SK-N-SH (cell line): Measurements from ENCODE around the gene OR1K1. TPM values are rescaled to one million over a fixed set of nuclear protein-coding genes. Genes with fewer than 3 reads are reported as not detected.

Experiments
- CTCF ChIA-PET: fragments of 300-600, 350-600 bp; formaldehyde crosslinking; extraction: SDS; loops from one replicate; lab custom pipeline; 2021; lab: Yijun Ruan, JAX
- POLR2A ChIA-PET: fragments of 350-600 bp; sonication (Branson Sonifier 250); formaldehyde crosslinking; extraction: SDS; loops from one replicate; lab custom pipeline; 2020; ENCODE audit warnings: antibody characterized with exemption, inconsistent platforms; lab: Yijun Ruan, JAX
- DNase-seq: peaks from one replicate; pipeline ENCODE4 v3.0.0; 2012
- H2AFZ ChIP-seq: fragments of 200-600 bp; sonication (generic); 2 replicates; pipeline ENCODE4 v1.8.1; 2016; ENCODE audit warnings: antibody characterized with exemption, mild to moderate bottlenecking, low read depth
- H3F3A ChIP-seq: fragments of 200-600 bp; sonication (generic); replicated peaks from 2 replicates; pipeline ENCODE3; 2016; ENCODE audit warnings: antibody characterized with exemption, mild to moderate bottlenecking; ENCODE audit not compliant: insufficient read depth
- H3K27ac ChIP-seq, 2 experiments: fragments of 200-500 bp in 1 of 2; fragments of 200-600 bp in 1 of 2; sonication (Bioruptor generic) in 1 of 2; sonication (generic), shearing (Covaris generic) in 1 of 2; 2 replicates each; pipeline versions ENCODE4 v1.5.1 to v1.6.1; 2014 to 2016; ENCODE audit warnings: low read depth in 2 of 2, inconsistent platforms in 1 of 2, low read length in 1 of 2, mild to moderate bottlenecking in 1 of 2, mixed read lengths in 1 of 2
- H3K27me3 ChIP-seq: fragments of 200-600 bp; sonication (generic), shearing (Covaris generic); 2 replicates; pipeline ENCODE4 v1.6.1; 2016; ENCODE audit warnings: mixed run types; ENCODE audit not compliant: insufficient read depth
- H3K36me3 ChIP-seq, 2 experiments: fragments of 200-500 bp in 1 of 2; fragments of 200-600 bp in 1 of 2; sonication (Bioruptor generic) in 1 of 2; sonication (generic) in 1 of 2; replicated peaks in 1 of 2; 2 replicates each; pipeline versions ENCODE3 to v1.5.1; 2014 to 2016; ENCODE audit warnings: low read length in 1 of 2, mild to moderate bottlenecking in 1 of 2; ENCODE audit not compliant: insufficient read depth in 2 of 2, control insufficient read depth in 1 of 2
- H3K4me1 ChIP-seq, 2 experiments: fragments of 200-500 bp in 1 of 2; fragments of 200-600 bp in 1 of 2; sonication (Bioruptor generic) in 1 of 2; sonication (generic), shearing (Covaris generic) in 1 of 2; 2 replicates each; pipeline versions ENCODE4 v1.5.1 to v1.6.1; 2014 to 2016; ENCODE audit warnings: low read depth in 1 of 2, low read length in 1 of 2, mixed run types in 1 of 2; ENCODE audit not compliant: insufficient read depth in 2 of 2, control insufficient read depth in 1 of 2
- H3K4me2 ChIP-seq: fragments of 200-600 bp; sonication (generic), shearing (Covaris generic); 2 replicates; pipeline ENCODE4 v1.6.1; 2017; ENCODE audit warnings: mixed run types
- H3K4me3 ChIP-seq, 2 experiments: fragments of 200-500 bp in 1 of 2; fragments of 200-600 bp in 1 of 2; sonication (Bioruptor generic) in 1 of 2; sonication (generic), shearing (Covaris generic) in 1 of 2; 2 replicates each; pipeline versions ENCODE4 v1.5.1 to v1.8.1; 2014 to 2016; ENCODE audit warnings: low read depth in 2 of 2, inconsistent platforms in 1 of 2, low read length in 1 of 2, mild to moderate bottlenecking in 1 of 2, mixed read lengths in 1 of 2, moderate library complexity in 1 of 2
- H3K79me2 ChIP-seq: fragments of 200-600 bp; sonication (generic); 2 replicates; pipeline ENCODE4 v1.8.1; 2017; ENCODE audit warnings: mild to moderate bottlenecking; ENCODE audit not compliant: insufficient read depth
- H3K9ac ChIP-seq: fragments of 200-600 bp; sonication (generic); 2 replicates; pipeline ENCODE4 v1.6.1; 2017; ENCODE audit warnings: mixed run types
- H3K9me2 ChIP-seq: fragments of 200-600 bp; sonication (generic); 2 replicates; pipeline ENCODE4 v1.6.1; 2017; ENCODE audit warnings: mixed run types
- H3K9me3 ChIP-seq: fragments of 200-600 bp; sonication (generic); 2 replicates; pipeline ENCODE4 v1.6.1; 2017; ENCODE audit warnings: mixed run types, mild to moderate bottlenecking, moderate library complexity
- H4K20me1 ChIP-seq: fragments of 200-600 bp; sonication (generic); 2 replicates; pipeline ENCODE4 v1.6.1; 2017; ENCODE audit warnings: mild to moderate bottlenecking, mixed run types; ENCODE audit not compliant: insufficient read depth
- CHD2 ChIP-seq: fragments of 150-350 bp; IDR thresholded peaks from 2 replicates; pipeline ENCODE4 v1.6.1; 2018; ENCODE audit warnings: low read length; ENCODE audit not compliant: partially characterized antibody
- ELF1 ChIP-seq: IDR thresholded peaks from 2 replicates; pipeline ENCODE4 v1.4.0; 2012
- EP300 ChIP-seq, 2 experiments: IDR thresholded peaks; 2 replicates each; pipeline versions ENCODE4 v1.4.0 to v1.6.1; 2012; ENCODE audit warnings: borderline replicate concordance in 1 of 2, low read depth in 1 of 2, low read length in 1 of 2
- EZH2phosphoT487 ChIP-seq: fragments of 200-600 bp; sonication (generic); IDR thresholded peaks from 2 replicates; pipeline ENCODE4 v1.6.1; 2017; ENCODE audit warnings: low read depth, mixed run types, mild to moderate bottlenecking, antibody characterized with exemption, moderate library complexity, borderline replicate concordance
- FOXM1 ChIP-seq: IDR thresholded peaks from 2 replicates; pipeline ENCODE4 v1.4.0; 2012; ENCODE audit warnings: low read depth, mild to moderate bottlenecking
- GATA2 ChIP-seq: sonication (generic); formaldehyde crosslinking; IDR thresholded peaks from 2 replicates; pipeline ENCODE4 v1.5.0; 2020; ENCODE audit warnings: mild to moderate bottlenecking, missing genetic modification reagents
- JUND ChIP-seq: IDR thresholded peaks from 2 replicates; pipeline ENCODE4 v1.4.0; 2012
- MEF2A ChIP-seq: IDR thresholded peaks from 2 replicates; pipeline ENCODE4 v1.4.0; 2012; ENCODE audit warnings: low read depth, borderline replicate concordance
- MXI1 ChIP-seq: IDR thresholded peaks from 2 replicates; pipeline ENCODE4 v1.6.1; 2012; ENCODE audit warnings: mild to moderate bottlenecking, low read depth, low read length, improper control_type of control experiment
- NFIC ChIP-seq: IDR thresholded peaks from 2 replicates; pipeline ENCODE4 v1.4.0; 2012; ENCODE audit warnings: borderline replicate concordance
- NRF1 ChIP-seq: IDR thresholded peaks from 2 replicates; pipeline ENCODE4 v1.6.1; 2012; ENCODE audit warnings: low read depth, mild to moderate bottlenecking, low read length
- POLR2AphosphoS5 ChIP-seq: IDR thresholded peaks from 2 replicates; pipeline ENCODE4 v1.6.1; 2012; ENCODE audit warnings: low read depth, low read length
- RFX5 ChIP-seq: IDR thresholded peaks from 2 replicates; pipeline ENCODE4 v1.6.1; 2012; ENCODE audit warnings: mild to moderate bottlenecking, improper control_type of control experiment, low read length
- SIN3A ChIP-seq: IDR thresholded peaks from 2 replicates; pipeline ENCODE4 v1.6.1; 2012; ENCODE audit warnings: low read depth, mild to moderate bottlenecking, low read length, moderate library complexity, borderline replicate concordance
- SMC3 ChIP-seq: IDR thresholded peaks from 2 replicates; pipeline ENCODE4 v1.6.1; 2012; ENCODE audit warnings: low read depth, low read length, improper control_type of control experiment
- TAF1 ChIP-seq: IDR thresholded peaks from 2 replicates; pipeline ENCODE4 v1.6.1; 2012; ENCODE audit warnings: low read depth, mild to moderate bottlenecking, low read length, moderate library complexity, borderline replicate concordance
- TCF12 ChIP-seq: IDR thresholded peaks from 2 replicates; pipeline ENCODE4 v1.4.0; 2012
- YY1 ChIP-seq: IDR thresholded peaks from 2 replicates; pipeline ENCODE4 v1.4.0; 2012; ENCODE audit warnings: low read depth, mild to moderate bottlenecking
- WGBS: methylation state at CpG from one replicate; pipeline ENCODE4 v1.1.6; 2017; ENCODE audit warnings: low lambda C conversion rate; 5-methylcytosine and 5-hydroxymethylcytosine counted together
- polyA plus RNA-seq, 3 experiments: library from polyadenylated mRNA; depleted of rRNA; stranded (reverse); fragments of >200 nt; gene quantifications; 2 replicates each; pipeline ENCODE4 v1.2.3, GENCODE V29; 2012
- TF ChIP-seq, protein P1 (sequence below): IDR thresholded peaks from 2 replicates; pipeline ENCODE4; 2012
- TF ChIP-seq, protein P2 (sequence below): IDR thresholded peaks from 2 replicates; pipeline ENCODE4 v1.6.1; 2012; ENCODE audit warnings: mild to moderate bottlenecking, low read depth, low read length, moderate library complexity
- TF ChIP-seq, protein P3 (sequence below): fragments of 150-350 bp; IDR thresholded peaks from 2 replicates; pipeline ENCODE4 v1.6.1; 2016; ENCODE audit warnings: mild to moderate bottlenecking, low read depth, low read length
- TF ChIP-seq, protein P4 (sequence below): IDR thresholded peaks from 2 replicates; pipeline ENCODE4 v1.4.0; 2012; ENCODE audit warnings: low read depth, borderline replicate concordance

The OR1K1 gene
- polyA plus RNA-seq, 1 of the 3 experiments (the other 2 are of a cell fraction) = not detected

DNA sequence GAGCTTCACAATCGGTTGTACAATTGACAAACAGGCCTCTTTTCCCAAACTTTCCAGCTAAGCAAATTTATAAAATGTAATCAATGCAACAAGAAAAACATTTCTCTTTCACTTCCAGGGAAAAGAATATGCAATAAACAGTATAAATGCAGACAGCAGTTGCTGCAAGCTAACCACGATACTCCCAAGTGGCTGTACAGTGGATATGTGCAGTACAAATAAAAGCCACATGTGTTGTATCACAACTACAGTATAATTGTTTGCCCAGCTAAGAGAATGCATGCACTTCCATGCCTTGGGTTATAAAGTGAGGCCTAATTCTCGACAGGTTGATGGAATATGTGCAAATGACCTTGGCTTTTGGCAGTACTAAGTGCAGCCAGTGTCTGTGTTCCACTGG, 45.2 kb downstream of the OR1K1 start:
- Histone ChIP-seq H2AFZ (no peak overlapping the region), H3K27ac (no peak overlapping the region), H4K20me1 (no peaks in the 10 kb centered on the region), H3K36me3 (peaks cover 48 to 49% of the 10 kb centered on the region in 2 experiments), H3K27me3 (no peaks in the 10 kb centered on the region), H3K79me2 (no peaks in the 10 kb centered on the region), H3K9me3 (no peaks in the 10 kb centered on the region), H3F3A (peaks cover 22% of the 10 kb centered on the region), H3K4me3 (no peak overlapping the region), H3K4me1 (no peaks in the 10 kb centered on the region), H3K4me2 (no peak overlapping the region), H3K9me2 (no peaks in the 10 kb centered on the region), H3K9ac (no peak overlapping the region)
- ChIA-PET CTCF (interaction anchor here (1.5 kb wide), 1 partner anchor 10 kb away, joined by 4 read pairs; no protein-coding TSS in a partner anchor), POLR2A (no interaction called here)
- 87% methylated on average over 3 of the region's 3 CpGs for WGBS
- TF ChIP-seq MXI1 (no peak), FOXM1 (no peak), EP300 (IDR thresholded peaks at IDR 0.05; ENCODE audit: borderline replicate concordance in 1 of 2, low read depth in 1 of 2, low read length in 1 of 2) (no peak), GATA2 (CRISPR knock-in tag) (no peak), NRF1 (no peak), NFIC (no peak), JUND (no peak)
- DNase-seq = no peak

- no peak overlapping the region for H3K27ac ChIP-seq
- H3K4me3 ChIP-seq = no peak overlapping the region
- 92% methylated on average over 5 of the region's 5 CpGs for WGBS
- no peaks in the 10 kb centered on the region for H3K4me1 ChIP-seq
- H3K9ac ChIP-seq = no peak overlapping the region
- peaks cover 58 to 59% of the 10 kb centered on the region in 2 experiments for H3K36me3 ChIP-seq
- ChIA-PET CTCF (interaction anchor here (0.7 kb wide), 1 partner anchor 793 kb away, joined by 3 read pairs; no protein-coding TSS in a partner anchor), POLR2A (no interaction called here)
- peaks cover 23% of the 10 kb centered on the region for H3F3A ChIP-seq
- H3K9me3 ChIP-seq = no peaks in the 10 kb centered on the region
- TF ChIP-seq, protein P1, sequence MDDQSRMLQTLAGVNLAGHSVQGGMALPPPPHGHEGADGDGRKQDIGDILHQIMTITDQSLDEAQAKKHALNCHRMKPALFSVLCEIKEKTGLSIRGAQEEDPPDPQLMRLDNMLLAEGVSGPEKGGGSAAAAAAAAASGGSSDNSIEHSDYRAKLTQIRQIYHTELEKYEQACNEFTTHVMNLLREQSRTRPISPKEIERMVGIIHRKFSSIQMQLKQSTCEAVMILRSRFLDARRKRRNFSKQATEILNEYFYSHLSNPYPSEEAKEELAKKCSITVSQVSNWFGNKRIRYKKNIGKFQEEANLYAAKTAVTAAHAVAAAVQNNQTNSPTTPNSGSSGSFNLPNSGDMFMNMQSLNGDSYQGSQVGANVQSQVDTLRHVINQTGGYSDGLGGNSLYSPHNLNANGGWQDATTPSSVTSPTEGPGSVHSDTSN = no peak
- TF ChIP-seq TAF1 = no peak
- TF ChIP-seq, protein P2, sequence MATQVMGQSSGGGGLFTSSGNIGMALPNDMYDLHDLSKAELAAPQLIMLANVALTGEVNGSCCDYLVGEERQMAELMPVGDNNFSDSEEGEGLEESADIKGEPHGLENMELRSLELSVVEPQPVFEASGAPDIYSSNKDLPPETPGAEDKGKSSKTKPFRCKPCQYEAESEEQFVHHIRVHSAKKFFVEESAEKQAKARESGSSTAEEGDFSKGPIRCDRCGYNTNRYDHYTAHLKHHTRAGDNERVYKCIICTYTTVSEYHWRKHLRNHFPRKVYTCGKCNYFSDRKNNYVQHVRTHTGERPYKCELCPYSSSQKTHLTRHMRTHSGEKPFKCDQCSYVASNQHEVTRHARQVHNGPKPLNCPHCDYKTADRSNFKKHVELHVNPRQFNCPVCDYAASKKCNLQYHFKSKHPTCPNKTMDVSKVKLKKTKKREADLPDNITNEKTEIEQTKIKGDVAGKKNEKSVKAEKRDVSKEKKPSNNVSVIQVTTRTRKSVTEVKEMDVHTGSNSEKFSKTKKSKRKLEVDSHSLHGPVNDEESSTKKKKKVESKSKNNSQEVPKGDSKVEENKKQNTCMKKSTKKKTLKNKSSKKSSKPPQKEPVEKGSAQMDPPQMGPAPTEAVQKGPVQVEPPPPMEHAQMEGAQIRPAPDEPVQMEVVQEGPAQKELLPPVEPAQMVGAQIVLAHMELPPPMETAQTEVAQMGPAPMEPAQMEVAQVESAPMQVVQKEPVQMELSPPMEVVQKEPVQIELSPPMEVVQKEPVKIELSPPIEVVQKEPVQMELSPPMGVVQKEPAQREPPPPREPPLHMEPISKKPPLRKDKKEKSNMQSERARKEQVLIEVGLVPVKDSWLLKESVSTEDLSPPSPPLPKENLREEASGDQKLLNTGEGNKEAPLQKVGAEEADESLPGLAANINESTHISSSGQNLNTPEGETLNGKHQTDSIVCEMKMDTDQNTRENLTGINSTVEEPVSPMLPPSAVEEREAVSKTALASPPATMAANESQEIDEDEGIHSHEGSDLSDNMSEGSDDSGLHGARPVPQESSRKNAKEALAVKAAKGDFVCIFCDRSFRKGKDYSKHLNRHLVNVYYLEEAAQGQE = no peak
- TF ChIP-seq ELF1 = no peak
- no peak for TF ChIP-seq YY1
- TF ChIP-seq SMC3 = no peak
- TF ChIP-seq POLR2AphosphoS5 = no peak
- no peak for TF ChIP-seq RFX5
- TF ChIP-seq NRF1 = no peak
- TF ChIP-seq, protein P3, sequence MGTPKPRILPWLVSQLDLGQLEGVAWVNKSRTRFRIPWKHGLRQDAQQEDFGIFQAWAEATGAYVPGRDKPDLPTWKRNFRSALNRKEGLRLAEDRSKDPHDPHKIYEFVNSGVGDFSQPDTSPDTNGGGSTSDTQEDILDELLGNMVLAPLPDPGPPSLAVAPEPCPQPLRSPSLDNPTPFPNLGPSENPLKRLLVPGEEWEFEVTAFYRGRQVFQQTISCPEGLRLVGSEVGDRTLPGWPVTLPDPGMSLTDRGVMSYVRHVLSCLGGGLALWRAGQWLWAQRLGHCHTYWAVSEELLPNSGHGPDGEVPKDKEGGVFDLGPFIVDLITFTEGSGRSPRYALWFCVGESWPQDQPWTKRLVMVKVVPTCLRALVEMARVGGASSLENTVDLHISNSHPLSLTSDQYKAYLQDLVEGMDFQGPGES = no peak
- no peak for TF ChIP-seq EZH2phosphoT487
- TF ChIP-seq, protein P4, sequence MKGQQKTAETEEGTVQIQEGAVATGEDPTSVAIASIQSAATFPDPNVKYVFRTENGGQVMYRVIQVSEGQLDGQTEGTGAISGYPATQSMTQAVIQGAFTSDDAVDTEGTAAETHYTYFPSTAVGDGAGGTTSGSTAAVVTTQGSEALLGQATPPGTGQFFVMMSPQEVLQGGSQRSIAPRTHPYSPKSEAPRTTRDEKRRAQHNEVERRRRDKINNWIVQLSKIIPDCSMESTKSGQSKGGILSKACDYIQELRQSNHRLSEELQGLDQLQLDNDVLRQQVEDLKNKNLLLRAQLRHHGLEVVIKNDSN = no peak
- no peak for TF ChIP-seq TCF12
- TF ChIP-seq SIN3A = no peak
- no peak for TF ChIP-seq MEF2A
- no peak for TF ChIP-seq CHD2
- H3K4me2 ChIP-seq = no peak overlapping the region
- no peaks in the 10 kb centered on the region for H3K79me2 ChIP-seq
- H4K20me1 ChIP-seq = no peaks in the 10 kb centered on the region
- H3K9me2 ChIP-seq = no peaks in the 10 kb centered on the region
- no peak for DNase-seq
- no peak overlapping the region for H2AFZ ChIP-seq
- H3K27me3 ChIP-seq = no peaks in the 10 kb centered on the region
These were observed 46.5 kb downstream of the OR1K1 start for GRCh38 chr9:122846371-122846940.
